GM12875 (cell line): ENCODE results near the gene REX1BD.

Source experiments
- H3K4me3 ChIP-seq: one replicate; pipeline ENCODE4 v1.5.1; 2011; ENCODE audit warnings: low read depth, low read length, control low read depth
- TF ChIP-seq, protein P1 (sequence below): IDR thresholded peaks from 2 replicates; pipeline ENCODE4 v1.5.1; 2011; ENCODE audit warnings: low read depth, mild to moderate bottlenecking, control low read depth, inconsistent platforms, low read length, moderate library complexity, borderline replicate concordance; ENCODE audit not compliant: insufficient read depth

Gene REX1BD

GRCh38 chr19:18577365-18577914, 11.2 kb upstream of the REX1BD start:
- TF ChIP-seq, protein P1, sequence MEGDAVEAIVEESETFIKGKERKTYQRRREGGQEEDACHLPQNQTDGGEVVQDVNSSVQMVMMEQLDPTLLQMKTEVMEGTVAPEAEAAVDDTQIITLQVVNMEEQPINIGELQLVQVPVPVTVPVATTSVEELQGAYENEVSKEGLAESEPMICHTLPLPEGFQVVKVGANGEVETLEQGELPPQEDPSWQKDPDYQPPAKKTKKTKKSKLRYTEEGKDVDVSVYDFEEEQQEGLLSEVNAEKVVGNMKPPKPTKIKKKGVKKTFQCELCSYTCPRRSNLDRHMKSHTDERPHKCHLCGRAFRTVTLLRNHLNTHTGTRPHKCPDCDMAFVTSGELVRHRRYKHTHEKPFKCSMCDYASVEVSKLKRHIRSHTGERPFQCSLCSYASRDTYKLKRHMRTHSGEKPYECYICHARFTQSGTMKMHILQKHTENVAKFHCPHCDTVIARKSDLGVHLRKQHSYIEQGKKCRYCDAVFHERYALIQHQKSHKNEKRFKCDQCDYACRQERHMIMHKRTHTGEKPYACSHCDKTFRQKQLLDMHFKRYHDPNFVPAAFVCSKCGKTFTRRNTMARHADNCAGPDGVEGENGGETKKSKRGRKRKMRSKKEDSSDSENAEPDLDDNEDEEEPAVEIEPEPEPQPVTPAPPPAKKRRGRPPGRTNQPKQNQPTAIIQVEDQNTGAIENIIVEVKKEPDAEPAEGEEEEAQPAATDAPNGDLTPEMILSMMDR = no peak
- H3K4me3 ChIP-seq = no peak overlapping the region

- no peak overlapping the region for H3K4me3 ChIP-seq
- TF ChIP-seq, protein P1 = no peak
These were observed 8.3 kb upstream of the REX1BD start for GRCh38 chr19:18580311-18580710.

- no peak overlapping the region for H3K4me3 ChIP-seq
- TF ChIP-seq, protein P1 = no peak; the same call in 1 of the 2 replicates
These were observed 2.3 kb upstream of the REX1BD start for GRCh38 chr19:18586306-18586705.

DNA sequence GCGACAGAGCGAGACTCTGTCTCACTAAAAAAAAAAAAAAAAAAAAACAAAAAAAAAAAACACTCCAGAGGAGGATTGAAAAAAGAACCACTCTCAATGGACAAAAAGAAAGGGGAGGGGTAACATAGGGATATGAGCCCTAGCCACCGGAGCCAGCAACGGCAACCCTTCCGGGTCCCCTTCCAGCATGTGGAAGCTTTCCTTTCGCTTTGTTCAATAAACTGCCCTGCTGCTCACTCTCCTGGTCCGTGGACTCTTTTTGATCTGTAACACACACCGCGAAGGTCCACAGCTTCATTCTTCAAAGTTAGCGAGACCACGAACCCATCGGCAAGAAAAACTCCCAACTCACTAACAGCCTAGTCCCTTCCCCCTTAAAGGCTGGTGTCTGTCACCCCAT, 1.0 kb upstream of the REX1BD start:
- TF ChIP-seq, protein P1 = no peak

GRCh38 chr19:18587962-18588610, 512 bp upstream of the REX1BD start:
- TF ChIP-seq, protein P1 = no peak
- H3K4me3 ChIP-seq = peak overlapping the region; percentile 91

More for the DNA sequence above, 1.0 kb upstream of the REX1BD start:
- H3K4me3 ChIP-seq = no peak overlapping the region

GRCh38 chr19:18589380-18590272, 1.0 kb downstream of the REX1BD start:
- TF ChIP-seq, protein P1 = 0 out of 2 replicates have a peak, but pooled peaks have one; percentile 17
- peak overlapping the region; percentile 91 for H3K4me3 ChIP-seq
